ENCODE measurements around the gene TOMT. TPM values are rescaled to one million over a fixed set of nuclear protein-coding genes. Genes with fewer than 3 reads are reported as not detected.

The TOMT gene
- total and polyA plus RNA-seq, 2 of the 13 experiments (the other 11 are each of a cell fraction or from before 2014, with no cell fraction given): not detected

- BruUV-seq (replicated peaks): no TSS peak
- no peak overlapping the region for H3K4me2 ChIP-seq (ENCODE audit: low read depth, low read length)
- H4K20me1 ChIP-seq (ENCODE audit: insufficient read depth, low read length): no peaks in the 10 kb centered on the region
- no CpG with 5 or more reads among the region's 2 CpGs for WGBS (ENCODE audit: low lambda C conversion rate)
- ChIA-PET CTCF (ENCODE audit: low intra/inter-chr PET ratio, low total read pairs) (no interaction called here), POLR2A (interaction anchor here (1.2 kb wide), 1 partner anchor 30 kb away, joined by 7 read pairs; no protein-coding TSS in a partner anchor)
- H3K27ac ChIP-seq (ENCODE audit: extremely low read length, insufficient read depth, low read length): no peak overlapping the region
- H3K9me3 ChIP-seq (ENCODE audit: low read length): no peaks in the 10 kb centered on the region
- no peak overlapping the region for H3K4me3 ChIP-seq (replicated peaks in 1 of 3; ENCODE audit: insufficient read depth in 1 of 3, low read depth in 2 of 3, low read length in 3 of 3)
- H3K4me1 ChIP-seq (ENCODE audit: insufficient read depth, low read length): peaks cover 26% of the 10 kb centered on the region
- no peak overlapping the region for H2AFZ ChIP-seq (ENCODE audit: low read length)
- 0 out of 2 replicates have a peak overlapping the region, but pooled peaks have one; percentile 1 for H3K9ac ChIP-seq (ENCODE audit: insufficient read depth, low read depth, low read length)
- intact Hi-C loops (cut with micrococcal nuclease; ENCODE audit: unreplicated experiment): no loop called here
- DNase-seq (ENCODE audit: low spot score) (peak; percentile 33), FAIRE-seq (no peak), ATAC-seq (peak; percentile 82)
- TF ChIP-seq ZNF253 (CRISPR knock-in tag; IDR thresholded peaks at IDR 0.05; ENCODE audit: borderline replicate concordance): no peak
- peak; percentile 67 for TF ChIP-seq FOSL2 (CRISPR knock-in tag; IDR thresholded peaks at IDR 0.05)
- no peaks in the 10 kb centered on the region for H3K27me3 ChIP-seq (ENCODE audit: control insufficient read depth in 1 of 2, insufficient read depth in 2 of 2, low read length in 2 of 2)
- in situ Hi-C loops (cut with HindIII; ENCODE audit: extremely low pct_ligation_motif_present, low pct_unique_long_range_greater_than_20kb): no loop called here
- peaks cover 0 to 24% of the 10 kb centered on the region in 2 experiments; a peak in 3 of 5 replicates for H3K36me3 ChIP-seq (replicated peaks in 1 of 2; ENCODE audit: control insufficient read depth in 1 of 2, insufficient read depth in 2 of 2, low read length in 2 of 2)
- H3K79me2 ChIP-seq (ENCODE audit: insufficient read depth, low read length): peaks cover 66% of the 10 kb centered on the region
Observed at GRCh38 chr11:72069787-72070251, 35.9 kb upstream of the TOMT start.

- in situ Hi-C loops (cut with HindIII; ENCODE audit: extremely low pct_ligation_motif_present, low pct_unique_long_range_greater_than_20kb): no loop called here
- BruUV-seq (replicated peaks): no TSS peak
- Histone ChIP-seq H3K79me2 (ENCODE audit: insufficient read depth, low read length) (peaks cover 73% of the 10 kb centered on the region), H3K4me3 (replicated peaks in 1 of 3; ENCODE audit: insufficient read depth in 1 of 3, low read depth in 2 of 3, low read length in 3 of 3) (no peak overlapping the region), H3K9ac (ENCODE audit: insufficient read depth, low read depth, low read length) (no peak overlapping the region), H3K4me2 (ENCODE audit: low read depth, low read length) (no peak overlapping the region), H3K27me3 (ENCODE audit: control insufficient read depth in 1 of 2, insufficient read depth in 2 of 2, low read length in 2 of 2) (no peaks in the 10 kb centered on the region), H3K27ac (ENCODE audit: extremely low read length, insufficient read depth, low read length) (no peak overlapping the region), H2AFZ (ENCODE audit: low read length) (no peak overlapping the region), H3K4me1 (ENCODE audit: insufficient read depth, low read length) (peaks cover 26% of the 10 kb centered on the region), H3K9me3 (ENCODE audit: low read length) (no peaks in the 10 kb centered on the region), H4K20me1 (ENCODE audit: insufficient read depth, low read length) (no peaks in the 10 kb centered on the region), H3K36me3 (replicated peaks in 1 of 2; ENCODE audit: control insufficient read depth in 1 of 2, insufficient read depth in 2 of 2, low read length in 2 of 2) (peaks cover 0 to 27% of the 10 kb centered on the region in 2 experiments; a peak in 3 of 5 replicates)
- WGBS (ENCODE audit: low lambda C conversion rate): 96% methylated on average over 7 of the region's 7 CpGs
- FAIRE-seq (no peak), ATAC-seq (no peak), DNase-seq (ENCODE audit: low spot score) (no peak)
- ChIA-PET POLR2A (interaction anchor here (1.2 kb wide), 1 partner anchor 31 kb away, joined by 7 read pairs; no protein-coding TSS in a partner anchor), CTCF (ENCODE audit: low intra/inter-chr PET ratio, low total read pairs) (no interaction called here)
- intact Hi-C loops (cut with micrococcal nuclease; ENCODE audit: unreplicated experiment): no loop called here
- TF ChIP-seq PRMT3 (CRISPR knock-in tag; IDR thresholded peaks at IDR 0.05; ENCODE audit: borderline replicate concordance, low read depth): no peak
- no peak for TF ChIP-seq ARNT (IDR thresholded peaks at IDR 0.05)
- no peak for TF ChIP-seq PCBP2 (optimal IDR thresholded peaks at IDR 0.05; ENCODE audit: low read depth, low read length, poor library complexity, severe bottlenecking)
- TF ChIP-seq ZNF770 (CRISPR knock-in tag; IDR thresholded peaks at IDR 0.05): no peak
- no peak for TF ChIP-seq ZBED4 (CRISPR knock-in tag; IDR thresholded peaks at IDR 0.05; ENCODE audit: borderline replicate concordance)
- no peak for TF ChIP-seq ZNF513 (CRISPR knock-in tag; conservative IDR thresholded peaks at IDR 0.05)
- no peak for TF ChIP-seq ZNF790 (CRISPR knock-in tag; IDR thresholded peaks at IDR 0.05; ENCODE audit: borderline replicate concordance)
- no peak for TF ChIP-seq ZFP90 (CRISPR knock-in tag; IDR thresholded peaks at IDR 0.05; ENCODE audit: borderline replicate concordance)
Observed at GRCh38 chr11:72070491-72070890, 35.2 kb upstream of the TOMT start.

All from HepG2 (cell line).